Suprapubic skin (tissue), 4 donors: Measurements from ENCODE around the gene GRK5. TPM values are rescaled to one million over a fixed set of nuclear protein-coding genes. Genes with fewer than 3 reads are reported as not detected.

ENCODE experiments used
- DNase-seq, 2 donors: peaks; one replicate each; pipeline ENCODE4 v3.0.0-alpha.2; 2019; ENCODE audit warnings: low spot score in 2 of 2
- H3K27ac ChIP-seq: fragments of 200-600 bp; sonication (generic); one replicate; pipeline ENCODE4 v1.5.1; 2019
- H3K27me3 ChIP-seq: fragments of 200-600 bp; sonication (generic); one replicate; pipeline ENCODE4 v1.5.1; 2019
- H3K36me3 ChIP-seq: fragments of 200-600 bp; sonication (generic); one replicate; pipeline ENCODE4 v1.5.1; 2019
- H3K4me1 ChIP-seq: fragments of 200-600 bp; sonication (generic); one replicate; pipeline ENCODE4 v1.5.1; 2019
- H3K4me3 ChIP-seq: fragments of 200-600 bp; sonication (generic); one replicate; pipeline ENCODE4 v1.5.1; 2019; ENCODE audit warnings: mild to moderate bottlenecking
- H3K9me3 ChIP-seq: fragments of 200-600 bp; sonication (generic); one replicate; pipeline ENCODE4 v1.5.1; 2019
- EP300 ChIP-seq: sonication (generic); formaldehyde crosslinking; IDR thresholded peaks from one replicate; pipeline ENCODE4 v1.6.1; 2017; ENCODE audit warnings: antibody characterized with exemption
- POLR2A ChIP-seq, 2 donors: fragments of 450-650 bp; IDR thresholded peaks; one replicate each; pipeline ENCODE4 v1.6.1; 2017; ENCODE audit warnings: antibody characterized with exemption in 2 of 2, mild to moderate bottlenecking in 2 of 2, moderate library complexity in 2 of 2
- POLR2AphosphoS5 ChIP-seq, 3 donors: sonication (generic); formaldehyde crosslinking; IDR thresholded peaks; one replicate each; pipeline ENCODE4 v1.6.1; 2017; ENCODE audit warnings: antibody characterized with exemption in 3 of 3
- WGBS: methylation state at CpG from one replicate; pipeline ENCODE4 v1.1.5; 2018; 5-methylcytosine and 5-hydroxymethylcytosine counted together
- total RNA-seq, 4 donors: library from RNA; depleted of rRNA; stranded (reverse); fragments of >200 nt; gene quantifications; one replicate each; pipeline ENCODE4 v1.1.0, GENCODE V29; 2016
- TF ChIP-seq, protein P1 (sequence below), 2 donors: fragments of 200-600 bp in 1 of 2; fragments of 450-650 bp in 1 of 2; sonication (generic) in 1 of 2; IDR thresholded peaks; one replicate each; pipeline ENCODE4 v1.5.1; 2016 to 2019; ENCODE audit warnings: antibody characterized with exemption in 2 of 2, mild to moderate bottlenecking in 1 of 2, moderate library complexity in 1 of 2

GRK5 gene
- total RNA-seq, 4 donors from 2014 or later: 4.8 to 9.0 (median 6.7) TPM

DNA sequence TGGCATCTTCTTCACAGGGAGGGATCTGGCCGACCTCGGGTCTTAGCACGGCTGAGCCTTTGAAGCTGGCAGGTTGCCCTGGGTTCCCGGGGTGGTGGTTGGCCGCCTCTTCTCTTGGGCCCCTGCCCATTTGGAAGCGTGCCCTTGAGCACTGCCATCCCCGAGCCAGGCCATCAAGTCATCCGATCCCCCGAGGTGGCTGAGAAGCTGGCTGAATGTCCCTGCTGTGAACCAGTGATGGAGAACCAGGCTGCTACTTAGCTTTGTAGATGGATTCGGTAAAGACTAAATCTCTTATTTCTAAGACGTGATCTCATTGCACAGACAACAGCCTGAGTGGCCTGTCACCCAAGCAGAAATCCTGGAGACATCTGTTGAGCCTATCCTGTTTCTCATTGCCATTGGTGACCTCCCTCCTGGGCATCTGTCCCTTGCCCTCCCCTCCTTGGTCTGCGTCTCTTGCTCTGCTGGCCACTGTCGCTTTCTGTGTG is 74.3 kb downstream of the GRK5 start:
- TF ChIP-seq EP300 (no peak), POLR2A (IDR thresholded peaks at IDR 0.05) (no peak), POLR2AphosphoS5 (IDR thresholded peaks at IDR 0.05) (no peak)
- no peak overlapping the region for H3K4me3 ChIP-seq
- no peaks in the 10 kb centered on the region for H3K36me3 ChIP-seq
- H3K4me1 ChIP-seq: peaks cover 63% of the 10 kb centered on the region
- H3K9me3 ChIP-seq: no peaks in the 10 kb centered on the region
- WGBS: 41% methylated on average over 8 of the region's 13 CpGs
- no peak for DNase-seq
- H3K27me3 ChIP-seq: no peaks in the 10 kb centered on the region
- H3K27ac ChIP-seq: peak overlapping the region; percentile 17

DNA sequence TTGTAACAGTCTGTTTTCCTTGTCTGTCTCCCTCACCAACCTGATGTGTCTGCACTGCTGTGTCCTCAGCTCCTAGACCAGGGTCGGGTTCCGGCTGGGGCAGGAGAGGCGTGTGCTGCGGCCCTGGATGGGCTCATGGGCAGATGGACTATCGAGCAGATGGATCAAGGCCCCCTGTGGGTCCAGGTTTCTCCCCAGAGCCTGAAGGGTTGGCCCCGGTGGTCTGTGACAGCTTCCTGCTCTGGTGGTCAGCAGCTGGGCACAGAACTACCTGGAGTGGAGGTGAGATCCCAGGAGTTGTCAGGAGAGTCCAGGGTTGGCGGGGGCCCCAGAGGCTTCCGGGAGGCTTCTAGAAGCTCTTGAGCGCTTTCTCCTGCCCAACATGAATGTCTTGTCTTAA is 75.1 kb downstream of the GRK5 start:
- peaks cover 67% of the 10 kb centered on the region for H3K4me1 ChIP-seq
- no peak overlapping the region for H3K27ac ChIP-seq

DNA sequence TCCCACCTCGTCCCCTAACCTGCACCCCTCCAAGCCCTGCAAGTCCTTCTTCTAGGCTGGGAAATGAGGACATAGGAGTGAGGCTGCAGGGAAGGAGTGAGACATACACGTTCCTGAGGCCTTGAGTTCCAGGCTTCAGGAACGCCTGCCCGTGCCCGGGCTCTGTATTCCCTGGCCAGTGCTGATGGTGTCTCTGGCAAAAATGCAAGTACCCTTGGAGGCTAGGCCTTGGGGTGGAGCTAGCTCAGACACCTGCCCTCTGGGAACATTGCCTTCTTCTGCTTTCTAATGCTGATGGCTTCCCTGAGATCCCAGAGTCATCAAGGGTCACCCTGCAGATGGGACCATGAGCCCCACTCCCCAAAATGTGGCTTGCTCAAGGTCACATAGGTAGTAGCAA is 76.0 kb downstream of the GRK5 start:
- TF ChIP-seq, protein P1, sequence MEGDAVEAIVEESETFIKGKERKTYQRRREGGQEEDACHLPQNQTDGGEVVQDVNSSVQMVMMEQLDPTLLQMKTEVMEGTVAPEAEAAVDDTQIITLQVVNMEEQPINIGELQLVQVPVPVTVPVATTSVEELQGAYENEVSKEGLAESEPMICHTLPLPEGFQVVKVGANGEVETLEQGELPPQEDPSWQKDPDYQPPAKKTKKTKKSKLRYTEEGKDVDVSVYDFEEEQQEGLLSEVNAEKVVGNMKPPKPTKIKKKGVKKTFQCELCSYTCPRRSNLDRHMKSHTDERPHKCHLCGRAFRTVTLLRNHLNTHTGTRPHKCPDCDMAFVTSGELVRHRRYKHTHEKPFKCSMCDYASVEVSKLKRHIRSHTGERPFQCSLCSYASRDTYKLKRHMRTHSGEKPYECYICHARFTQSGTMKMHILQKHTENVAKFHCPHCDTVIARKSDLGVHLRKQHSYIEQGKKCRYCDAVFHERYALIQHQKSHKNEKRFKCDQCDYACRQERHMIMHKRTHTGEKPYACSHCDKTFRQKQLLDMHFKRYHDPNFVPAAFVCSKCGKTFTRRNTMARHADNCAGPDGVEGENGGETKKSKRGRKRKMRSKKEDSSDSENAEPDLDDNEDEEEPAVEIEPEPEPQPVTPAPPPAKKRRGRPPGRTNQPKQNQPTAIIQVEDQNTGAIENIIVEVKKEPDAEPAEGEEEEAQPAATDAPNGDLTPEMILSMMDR (IDR thresholded peaks at IDR 0.05): no peak
- TF ChIP-seq POLR2A (IDR thresholded peaks at IDR 0.05) (no peak), EP300 (no peak), POLR2AphosphoS5 (IDR thresholded peaks at IDR 0.05) (no peak)
- no peaks in the 10 kb centered on the region for H3K27me3 ChIP-seq
- peaks cover 71% of the 10 kb centered on the region for H3K4me1 ChIP-seq
- H3K4me3 ChIP-seq: no peak overlapping the region
- H3K27ac ChIP-seq: no peak overlapping the region
- no peak for DNase-seq
- no peaks in the 10 kb centered on the region for H3K36me3 ChIP-seq
- 86% methylated on average over 1 of the region's 5 CpGs for whole genome bisulfite sequencing
- H3K9me3 ChIP-seq: no peaks in the 10 kb centered on the region

More for the DNA sequence above, 75.1 kb downstream of the GRK5 start:
- no peak for TF ChIP-seq POLR2A (IDR thresholded peaks at IDR 0.05)
- TF ChIP-seq POLR2AphosphoS5 (IDR thresholded peaks at IDR 0.05): no peak
- TF ChIP-seq, protein P1 (IDR thresholded peaks at IDR 0.05): no peak
- no peak for TF ChIP-seq EP300
- H3K27me3 ChIP-seq: no peaks in the 10 kb centered on the region
- no peak overlapping the region for H3K4me3 ChIP-seq
- DNase-seq: no peak
- 100% methylated on average over 4 of the region's 9 CpGs for WGBS
- H3K36me3 ChIP-seq: no peaks in the 10 kb centered on the region
- no peaks in the 10 kb centered on the region for H3K9me3 ChIP-seq

DNA sequence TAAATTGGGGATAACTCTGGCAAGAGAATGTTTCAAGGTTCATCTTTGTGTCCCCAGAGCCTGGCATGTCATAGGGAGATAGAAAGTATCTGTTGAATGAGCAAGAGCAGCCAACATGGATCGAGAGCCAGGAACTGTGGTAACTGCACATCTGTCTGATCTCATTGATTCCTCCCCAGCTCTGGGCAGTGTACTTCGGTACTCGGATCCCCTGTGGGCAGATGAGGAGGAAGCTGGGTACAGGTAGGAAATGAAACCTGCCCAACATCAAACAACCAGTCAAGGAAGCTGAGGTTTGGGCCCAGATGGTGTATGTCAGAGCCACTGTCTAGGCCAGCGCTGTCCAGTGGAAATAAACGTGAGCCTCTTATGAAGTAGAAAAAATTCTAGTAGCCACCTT is 76.4 kb downstream of the GRK5 start:
- Histone ChIP-seq H3K9me3 (no peaks in the 10 kb centered on the region), H3K27me3 (no peaks in the 10 kb centered on the region), H3K4me3 (no peak overlapping the region), H3K4me1 (peaks cover 75% of the 10 kb centered on the region), H3K27ac (no peak overlapping the region), H3K36me3 (no peaks in the 10 kb centered on the region)
- no peak for DNase-seq
- WGBS: 57% methylated on average over 5 of the region's 5 CpGs
- TF ChIP-seq EP300 (no peak), POLR2A (IDR thresholded peaks at IDR 0.05) (no peak), POLR2AphosphoS5 (IDR thresholded peaks at IDR 0.05) (no peak)
- TF ChIP-seq, protein P1 (IDR thresholded peaks at IDR 0.05): no peak

DNA sequence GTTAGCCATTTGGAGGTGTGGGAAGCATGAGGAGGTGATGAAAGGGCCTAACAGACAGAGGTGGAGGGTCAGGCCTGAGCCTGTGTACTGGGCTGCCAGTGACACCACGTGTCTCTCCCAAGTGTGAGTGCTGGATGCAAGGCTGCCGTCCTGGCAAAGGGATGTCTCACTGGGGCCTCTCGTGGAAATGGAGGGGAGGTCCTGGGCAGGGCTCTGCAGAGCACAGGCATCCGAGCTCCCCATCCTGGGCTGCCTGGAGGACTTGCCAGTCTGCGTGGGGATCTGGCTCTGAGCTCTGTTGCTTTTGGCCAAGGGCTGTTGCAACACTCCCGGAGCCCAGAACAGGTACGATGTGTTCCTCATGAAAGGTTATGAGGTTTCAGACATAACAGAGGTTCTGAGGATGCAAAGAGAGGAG is 77.3 kb downstream of the GRK5 start:
- H3K36me3 ChIP-seq: no peaks in the 10 kb centered on the region
- no peak overlapping the region for H3K4me3 ChIP-seq
- peak overlapping the region; percentile 28 for H3K27ac ChIP-seq
- TF ChIP-seq EP300 (no peak), POLR2A (IDR thresholded peaks at IDR 0.05) (no peak), POLR2AphosphoS5 (IDR thresholded peaks at IDR 0.05) (no peak)
- TF ChIP-seq, protein P1 (IDR thresholded peaks at IDR 0.05): no peak
- no peaks in the 10 kb centered on the region for H3K9me3 ChIP-seq
- WGBS: 70% methylated on average over 5 of the region's 7 CpGs
- no peak for DNase-seq
- H3K4me1 ChIP-seq: peaks cover 81% of the 10 kb centered on the region
- no peaks in the 10 kb centered on the region for H3K27me3 ChIP-seq
